ENCODE data around the gene EIF4G3.

DNA sequence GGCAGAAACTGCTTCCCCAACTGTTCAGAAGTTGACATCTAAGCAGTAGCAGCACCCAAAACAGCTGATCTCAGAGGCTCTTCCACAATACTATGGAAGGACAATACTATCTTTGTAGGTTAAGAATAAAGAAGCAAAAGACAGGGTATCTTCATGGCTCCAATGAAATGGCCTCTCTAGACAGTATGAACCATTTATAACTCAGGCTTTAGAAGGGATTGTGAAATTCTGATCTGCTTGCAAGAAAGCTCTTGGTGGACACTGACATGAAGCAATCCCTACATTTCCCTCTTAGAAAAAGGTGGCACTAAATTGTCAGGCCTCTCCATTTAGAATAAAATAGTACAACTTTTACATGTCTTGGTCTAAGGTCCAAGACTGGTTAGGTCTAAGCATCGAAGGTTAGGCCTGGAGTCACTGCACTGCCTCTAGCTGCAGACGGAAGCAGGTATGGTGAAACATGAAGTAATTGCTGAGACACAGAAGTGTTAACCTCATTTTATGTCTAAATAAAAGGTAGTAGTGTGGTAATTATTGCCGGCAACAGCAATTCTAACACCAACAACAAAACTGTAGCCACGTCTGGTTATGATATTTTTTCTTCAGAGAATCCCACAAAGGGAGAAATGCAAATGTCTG lies 339.0 kb downstream of the EIF4G3 start:
- TF ChIP-seq, protein P1, sequence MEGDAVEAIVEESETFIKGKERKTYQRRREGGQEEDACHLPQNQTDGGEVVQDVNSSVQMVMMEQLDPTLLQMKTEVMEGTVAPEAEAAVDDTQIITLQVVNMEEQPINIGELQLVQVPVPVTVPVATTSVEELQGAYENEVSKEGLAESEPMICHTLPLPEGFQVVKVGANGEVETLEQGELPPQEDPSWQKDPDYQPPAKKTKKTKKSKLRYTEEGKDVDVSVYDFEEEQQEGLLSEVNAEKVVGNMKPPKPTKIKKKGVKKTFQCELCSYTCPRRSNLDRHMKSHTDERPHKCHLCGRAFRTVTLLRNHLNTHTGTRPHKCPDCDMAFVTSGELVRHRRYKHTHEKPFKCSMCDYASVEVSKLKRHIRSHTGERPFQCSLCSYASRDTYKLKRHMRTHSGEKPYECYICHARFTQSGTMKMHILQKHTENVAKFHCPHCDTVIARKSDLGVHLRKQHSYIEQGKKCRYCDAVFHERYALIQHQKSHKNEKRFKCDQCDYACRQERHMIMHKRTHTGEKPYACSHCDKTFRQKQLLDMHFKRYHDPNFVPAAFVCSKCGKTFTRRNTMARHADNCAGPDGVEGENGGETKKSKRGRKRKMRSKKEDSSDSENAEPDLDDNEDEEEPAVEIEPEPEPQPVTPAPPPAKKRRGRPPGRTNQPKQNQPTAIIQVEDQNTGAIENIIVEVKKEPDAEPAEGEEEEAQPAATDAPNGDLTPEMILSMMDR (conservative IDR thresholded peaks at IDR 0.05 in 1 of 2, IDR thresholded peaks at IDR 0.05 in 1 of 2; ENCODE audit: low read depth in 1 of 2, low read length in 2 of 2): no peak
- TF ChIP-seq EZH2 (IDR thresholded peaks at IDR 0.05; ENCODE audit: low read length, missing control alignments): no peak
